GM12878 (cell line): ENCODE measurements around the gene BCORL1. TPM values are rescaled to one million over a fixed set of nuclear protein-coding genes. Genes with fewer than 3 reads are reported as not detected.

Experiments
- ATAC-seq: fragments of 200-7000 bp; cut with Tn5 transposase; 3 replicates; pipeline ENCODE4 v1.9.1; 2020; ENCODE audit warnings: mild to moderate bottlenecking, moderate library complexity
- BruUV-seq: library from RNA; stranded (reverse); fragments of 400-500 nt; replicated peaks from 2 replicates; lab custom pipeline; 2021; lab: Mats Ljungman, UMichigan
- CTCF ChIA-PET: fragments of 300-600 bp; sonication (Branson Sonifier 250); formaldehyde crosslinking; extraction: SDS; loops from one replicate; lab custom pipeline; 2021; ENCODE audit warnings: inconsistent platforms; lab: Yijun Ruan, JAX
- POLR2A ChIA-PET: fragments of 350-600 bp; formaldehyde crosslinking; extraction: SDS; loops from one replicate; lab custom pipeline; 2021; ENCODE audit warnings: inconsistent platforms; lab: Charles Lee
- RAD21 ChIA-PET: fragments of 300-600 bp; sonication (Branson Sonifier 250); formaldehyde crosslinking; loops from one replicate; lab custom pipeline; 2023; ENCODE audit warnings: antibody characterized with exemption; ENCODE audit not compliant: unreplicated experiment; lab: Charles Lee
- SMC1A ChIA-PET: fragments of 300-600 bp; sonication (Branson Sonifier 250); formaldehyde crosslinking; loops from one replicate; lab custom pipeline; 2023; ENCODE audit not compliant: unreplicated experiment, uncharacterized antibody; lab: Charles Lee
- DNase-seq: peaks from one replicate; pipeline ENCODE4 v3.0.0-alpha.2; 2011; ENCODE audit warnings: low read depth, low spot score
- FAIRE-seq: peaks from 3 replicates; lab custom pipeline; 2011; peaks lifted over from hg19 to GRCh38; lab: Jason Lieb, UNC
- H2AFZ ChIP-seq: 2 replicates; pipeline ENCODE4 v1.6.0; 2011; ENCODE audit warnings: low read depth, low read length, control low read depth; ENCODE audit not compliant: control insufficient read depth
- H3K27ac ChIP-seq: 2 replicates; pipeline ENCODE4 v1.5.1; 2011; ENCODE audit warnings: control low read depth; ENCODE audit not compliant: control insufficient read depth, insufficient read depth
- H3K27me3 ChIP-seq, 2 experiments: replicated peaks in 1 of 2; 2 replicates each; pipeline versions ENCODE4 v1.6.0 to v1.6.1; 2011; ENCODE audit warnings: low read length in 1 of 2; ENCODE audit not compliant: control insufficient read depth in 2 of 2, insufficient read depth in 2 of 2
- H3K36me3 ChIP-seq, 2 experiments: 2 replicates each; pipeline ENCODE4 v1.5.1; 2011; ENCODE audit warnings: low read length in 1 of 2; ENCODE audit not compliant: control insufficient read depth in 2 of 2, insufficient read depth in 2 of 2
- H3K4me1 ChIP-seq: 2 replicates; pipeline ENCODE4 v1.6.1; 2011; ENCODE audit warnings: mild to moderate bottlenecking, low read length, moderate library complexity, mixed read lengths; ENCODE audit not compliant: control insufficient read depth, insufficient read depth
- H3K4me2 ChIP-seq: 2 replicates; pipeline ENCODE4 v1.6.0; 2011; ENCODE audit warnings: control low read depth; ENCODE audit not compliant: control insufficient read depth, insufficient read depth
- H3K4me3 ChIP-seq: fragments of 200-600 bp; sonication (generic); 2 replicates; pipeline ENCODE4 v1.5.1; 2016
- H3K79me2 ChIP-seq: 2 replicates; pipeline ENCODE4 v1.6.0; 2011; ENCODE audit warnings: low read length; ENCODE audit not compliant: control insufficient read depth, insufficient read depth
- H3K9ac ChIP-seq: 2 replicates; pipeline ENCODE4 v1.8.0; 2011; ENCODE audit warnings: low read length, control low read depth, mixed read lengths; ENCODE audit not compliant: control insufficient read depth, insufficient read depth
- H3K9me3 ChIP-seq: replicated peaks from 3 replicates; pipeline ENCODE4 v1.5.1; 2011; ENCODE audit warnings: mild to moderate bottlenecking, low read length; ENCODE audit not compliant: control insufficient read depth, insufficient read depth
- H4K20me1 ChIP-seq: 2 replicates; pipeline ENCODE4 v1.6.0; 2011; ENCODE audit not compliant: control insufficient read depth, insufficient read depth
- BMI1 ChIP-seq: fragments of 450-650 bp; IDR thresholded peaks from 2 replicates; pipeline ENCODE4 v1.6.1; 2016; ENCODE audit warnings: mild to moderate bottlenecking, moderate library complexity, borderline replicate concordance
- CHD1 ChIP-seq: IDR thresholded peaks from 2 replicates; pipeline ENCODE4 v1.6.1; 2012; ENCODE audit warnings: low read depth, low read length, improper control_type of control experiment
- FOXK2 ChIP-seq: fragments of 450-650 bp; IDR thresholded peaks from 2 replicates; pipeline ENCODE4 v1.6.1; 2017; ENCODE audit warnings: mild to moderate bottlenecking, moderate library complexity
- MEF2B ChIP-seq: fragments of 450-650 bp; IDR thresholded peaks from 2 replicates; pipeline ENCODE4 v1.6.1; 2018; ENCODE audit warnings: mild to moderate bottlenecking, moderate library complexity; ENCODE audit not compliant: partially characterized antibody, poor library complexity, severe bottlenecking
- MYC ChIP-seq: IDR thresholded peaks from 2 replicates; pipeline ENCODE4 v1.6.1; 2011; ENCODE audit warnings: mild to moderate bottlenecking, low read length, moderate library complexity, inconsistent platforms; ENCODE audit not compliant: insufficient read depth, insufficient replicate concordance, insufficient read length, severe bottlenecking
- NBN ChIP-seq: fragments of 450-650 bp; IDR thresholded peaks from 2 replicates; pipeline ENCODE4 v1.6.1; 2016
- NFYB ChIP-seq: IDR thresholded peaks from 2 replicates; pipeline ENCODE4 v1.6.1; 2011; ENCODE audit warnings: low read depth, mild to moderate bottlenecking, low read length, improper control_type of control experiment, moderate library complexity; ENCODE audit not compliant: insufficient read depth
- NR2C2 ChIP-seq: IDR thresholded peaks from 2 replicates; pipeline ENCODE4 v1.6.1; 2011; ENCODE audit warnings: borderline replicate concordance, low read depth; ENCODE audit not compliant: control insufficient read depth, insufficient read length
- POU2F2 ChIP-seq: IDR thresholded peaks from 3 replicates; pipeline ENCODE4 v1.6.1; 2011; ENCODE audit warnings: low read depth, mild to moderate bottlenecking, low read length, borderline replicate concordance
- RAD21 ChIP-seq: IDR thresholded peaks from 2 replicates; pipeline ENCODE4 v1.6.1; 2011; ENCODE audit warnings: mild to moderate bottlenecking, low read depth, low read length, moderate library complexity; ENCODE audit not compliant: insufficient read depth
- RBBP5 ChIP-seq: fragments of 200-600 bp; sonication (generic); conservative IDR thresholded peaks from 2 replicates; pipeline ENCODE4 v1.6.1; 2016
- RFX5 ChIP-seq: IDR thresholded peaks from 2 replicates; pipeline ENCODE4 v1.6.1; 2011; ENCODE audit warnings: low read depth, low read length, improper control_type of control experiment
- RUNX3 ChIP-seq: IDR thresholded peaks from 2 replicates; pipeline ENCODE4 v1.6.1; 2012; ENCODE audit warnings: low read length, inconsistent platforms
- SMARCA5 ChIP-seq: fragments of 450-650 bp; IDR thresholded peaks from 2 replicates; pipeline ENCODE4 v1.6.1; 2017; ENCODE audit warnings: mild to moderate bottlenecking
- SMC3 ChIP-seq: IDR thresholded peaks from 2 replicates; pipeline ENCODE4 v1.6.1; 2011; ENCODE audit warnings: low read length, improper control_type of control experiment, borderline replicate concordance
- SPI1 ChIP-seq: IDR thresholded peaks from 2 replicates; pipeline ENCODE4 v1.6.1; 2011; ENCODE audit warnings: low read depth, mild to moderate bottlenecking, low read length, moderate library complexity, borderline replicate concordance; ENCODE audit not compliant: insufficient read depth
- TARDBP ChIP-seq: IDR thresholded peaks from 2 replicates; pipeline ENCODE4 v1.6.1; 2016; ENCODE audit warnings: borderline replicate concordance
- TCF7 ChIP-seq: IDR thresholded peaks from 2 replicates; pipeline ENCODE4 v1.6.1; 2014; ENCODE audit warnings: antibody characterized with exemption, borderline replicate concordance
- YY1 ChIP-seq: IDR thresholded peaks from 2 replicates; pipeline ENCODE4 v1.6.1; 2011; ENCODE audit warnings: low read depth, mild to moderate bottlenecking, low read length
- ZZZ3 ChIP-seq: IDR thresholded peaks from 2 replicates; pipeline ENCODE4 v1.6.1; 2011; ENCODE audit warnings: low read depth; ENCODE audit not compliant: control insufficient read depth, insufficient read length
- WGBS: methylation state at CpG from one replicate; pipeline ENCODE4 v1.1.6; 2016; ENCODE audit warnings: low lambda C conversion rate; ENCODE audit not compliant: insufficient replicate concordance, insufficient coverage; ENCODE audit errors: missing lambda C conversion rate; 5-methylcytosine and 5-hydroxymethylcytosine counted together
- in situ Hi-C: fragments of 300-500 bp; cut with MboI; formaldehyde crosslinking; loops from 9 replicates; pipeline ENCODE4 v1.14.3; 2018; ENCODE audit warnings: mixed read lengths
- intact Hi-C: fragments of 100-400 bp; cut with micrococcal nuclease; formaldehyde crosslinking; loops from one replicate; pipeline ENCODE4 v1.14.2; 2022; ENCODE audit not compliant: unreplicated experiment
- polyA plus RNA-seq, 11 experiments: library from polyadenylated mRNA; depleted of rRNA in 4 of 11; unstranded in 6 of 11; stranded (reverse) in 5 of 11; fragments of >200 nt; fragmentation: Nextera tagmentation in 4 of 11; fragmentation: Illumina TruSeq in 1 of 11; extraction: Ambion mirVana in 4 of 11; extraction: Trizol in 1 of 11; gene quantifications; 1 replicate in 1 of 11; 2 replicates in 10 of 11; pipeline versions ENCODE4 v1.2.1 to v1.2.3, GENCODE V29; 2011 to 2016; ENCODE audit warnings: inconsistent platforms in 2 of 11, missing spikeins in 2 of 11, low read depth in 1 of 11
- total RNA-seq, 4 experiments: library from RNA; depleted of rRNA in 3 of 4; stranded (reverse); fragments of >200 nt in 3 of 4; fragmentation: Illumina TruSeq in 1 of 4; extraction: Trizol in 1 of 4; gene quantifications; 2 replicates each; pipeline versions ENCODE4 v1.2.1 to v1.2.3, GENCODE V29; 2013 to 2021
- TF ChIP-seq, protein P1 (sequence below): fragments of 450-650 bp; IDR thresholded peaks from 2 replicates; pipeline ENCODE4 v1.6.1; 2017; ENCODE audit warnings: mild to moderate bottlenecking, moderate library complexity

BCORL1 gene
- total and polyA plus RNA-seq, 10 of the 15 experiments (the other 5 are each of a cell fraction or from before 2014, with no cell fraction given): 0.16 to 7.2 (median 0.94) TPM

GRCh38 chrX:129961180-129962083 is 21.0 kb upstream of the BCORL1 start:
- no peak overlapping the region for H3K9ac ChIP-seq
- FAIRE-seq: peak; percentile 56
- TF ChIP-seq MEF2B (no peak), RBBP5 (no peak), NBN (no peak), SPI1 (no peak), NFYB (0 out of 2 replicates have a peak, but pooled peaks have one; percentile 7), YY1 (0 out of 2 replicates have a peak, but pooled peaks have one; percentile 10), FOXK2 (no peak), RAD21 (no peak), ZZZ3 (no peak), MYC (no peak), CHD1 (no peak), TCF7 (no peak), TARDBP (no peak), SMARCA5 (no peak), NR2C2 (no peak), RUNX3 (0 out of 2 replicates have a peak, but pooled peaks have one; percentile 19), BMI1 (no peak), SMC3 (no peak), POU2F2 (0 out of 3 replicates have a peak, but pooled peaks have one; percentile 20), RFX5 (no peak)
- TF ChIP-seq, protein P1, sequence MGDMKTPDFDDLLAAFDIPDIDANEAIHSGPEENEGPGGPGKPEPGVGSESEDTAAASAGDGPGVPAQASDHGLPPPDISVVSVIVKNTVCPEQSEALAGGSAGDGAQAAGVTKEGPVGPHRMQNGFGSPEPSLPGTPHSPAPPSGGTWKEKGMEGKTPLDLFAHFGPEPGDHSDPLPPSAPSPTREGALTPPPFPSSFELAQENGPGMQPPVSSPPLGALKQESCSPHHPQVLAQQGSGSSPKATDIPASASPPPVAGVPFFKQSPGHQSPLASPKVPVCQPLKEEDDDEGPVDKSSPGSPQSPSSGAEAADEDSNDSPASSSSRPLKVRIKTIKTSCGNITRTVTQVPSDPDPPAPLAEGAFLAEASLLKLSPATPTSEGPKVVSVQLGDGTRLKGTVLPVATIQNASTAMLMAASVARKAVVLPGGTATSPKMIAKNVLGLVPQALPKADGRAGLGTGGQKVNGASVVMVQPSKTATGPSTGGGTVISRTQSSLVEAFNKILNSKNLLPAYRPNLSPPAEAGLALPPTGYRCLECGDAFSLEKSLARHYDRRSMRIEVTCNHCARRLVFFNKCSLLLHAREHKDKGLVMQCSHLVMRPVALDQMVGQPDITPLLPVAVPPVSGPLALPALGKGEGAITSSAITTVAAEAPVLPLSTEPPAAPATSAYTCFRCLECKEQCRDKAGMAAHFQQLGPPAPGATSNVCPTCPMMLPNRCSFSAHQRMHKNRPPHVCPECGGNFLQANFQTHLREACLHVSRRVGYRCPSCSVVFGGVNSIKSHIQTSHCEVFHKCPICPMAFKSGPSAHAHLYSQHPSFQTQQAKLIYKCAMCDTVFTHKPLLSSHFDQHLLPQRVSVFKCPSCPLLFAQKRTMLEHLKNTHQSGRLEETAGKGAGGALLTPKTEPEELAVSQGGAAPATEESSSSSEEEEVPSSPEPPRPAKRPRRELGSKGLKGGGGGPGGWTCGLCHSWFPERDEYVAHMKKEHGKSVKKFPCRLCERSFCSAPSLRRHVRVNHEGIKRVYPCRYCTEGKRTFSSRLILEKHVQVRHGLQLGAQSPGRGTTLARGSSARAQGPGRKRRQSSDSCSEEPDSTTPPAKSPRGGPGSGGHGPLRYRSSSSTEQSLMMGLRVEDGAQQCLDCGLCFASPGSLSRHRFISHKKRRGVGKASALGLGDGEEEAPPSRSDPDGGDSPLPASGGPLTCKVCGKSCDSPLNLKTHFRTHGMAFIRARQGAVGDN: no peak

More at GRCh38 chrX:129961180-129962083, 21.0 kb upstream of the BCORL1 start:
- in situ Hi-C loops (no loop called here), intact Hi-C loops (loop anchor here (2.0 kb wide), 1 partner anchor 21 kb away; the partner anchor contains the start of gene BCORL1)
- Histone ChIP-seq H3K9me3 (no peaks in the 10 kb centered on the region), H2AFZ (peak overlapping the region; percentile 67), H3K4me3 (peak overlapping the region; percentile 37; the same call in 1 of the 2 replicates), H4K20me1 (no peaks in the 10 kb centered on the region), H3K4me1 (peaks cover 7% of the 10 kb centered on the region), H3K27ac (no peak overlapping the region), H3K4me2 (peak overlapping the region; percentile 17), H3K79me2 (no peaks in the 10 kb centered on the region), H3K36me3 (no peaks in the 10 kb centered on the region), H3K27me3 (no peaks in the 10 kb centered on the region)
- peak; percentile 17 for DNase-seq
- ChIA-PET CTCF (interaction anchor here (0.9 to 3.0 kb wide), 3 partner anchors 36 to 138 kb away, joined by 3 to 13 read pairs (median 3); no protein-coding TSS in a partner anchor), RAD21 (interaction anchor here (0.7 to 2.5 kb wide), 4 partner anchors 20 to 353 kb away, joined by 3 to 7 read pairs (median 5); partner anchors contain the start of gene BCORL1), POLR2A (interaction anchor here (0.9 to 2.1 kb wide), 4 partner anchors 30 to 358 kb away, joined by 3 to 5 read pairs (median 4); no protein-coding TSS in a partner anchor), SMC1A (interaction anchor here (0.7 to 1.7 kb wide), 6 partner anchors 11 to 358 kb away, joined by 3 to 5 read pairs (median 4); no protein-coding TSS in a partner anchor)
- TSS peak; percentile 69 for BruUV-seq
- 13% methylated on average over 26 of the region's 26 CpGs for WGBS
- ATAC-seq: peak; percentile 92
